Prostate gland (tissue), 2 donors: ENCODE data around the gene SCCPDH. TPM values are rescaled to one million over a fixed set of nuclear protein-coding genes. Genes with fewer than 3 reads are reported as not detected.
"Not testable (repeated sequence)": the region's sequence is repeated elsewhere in the genome, so short reads cannot be mapped to it uniquely, and the experiment has no call there.

Experiments
- DNase-seq: peaks from one replicate; pipeline ENCODE4 v3.0.0-alpha.2; 2019; ENCODE audit warnings: low spot score
- H3K27ac ChIP-seq, 2 donors: fragments of 200-600 bp; sonication (generic); 2 replicates each; pipeline ENCODE4 v1.5.1; 2017 to 2019
- H3K27me3 ChIP-seq: fragments of 200-600 bp; sonication (generic); replicated peaks from 2 replicates; pipeline ENCODE4 v1.5.1; 2019; ENCODE audit not compliant: insufficient read depth
- H3K36me3 ChIP-seq, 2 donors: fragments of 200-600 bp; sonication (generic); 1 replicate in 1 of 2; 2 replicates in 1 of 2; pipeline versions ENCODE4 v1.5.1 to v1.8.1; 2017 to 2019
- H3K4me1 ChIP-seq: fragments of 200-600 bp; sonication (generic); replicated peaks from 2 replicates; pipeline ENCODE4 v1.5.1; 2019
- H3K4me3 ChIP-seq, 2 donors: fragments of 200-600 bp; sonication (generic); 2 replicates each; pipeline ENCODE4 v1.5.1; 2017 to 2019
- H3K9me3 ChIP-seq: fragments of 200-600 bp; sonication (generic); 2 replicates; pipeline ENCODE4 v1.5.1; 2017
- POLR2A ChIP-seq: fragments of 450-650 bp; IDR thresholded peaks from one replicate; pipeline ENCODE4 v1.6.1; 2016; ENCODE audit warnings: antibody characterized with exemption, mild to moderate bottlenecking
- POLR2AphosphoS5 ChIP-seq: sonication (generic); formaldehyde crosslinking; IDR thresholded peaks from one replicate; pipeline ENCODE4 v1.6.1; 2017; ENCODE audit warnings: antibody characterized with exemption
- WGBS: methylation state at CpG from one replicate; pipeline ENCODE4 v1.1.5; 2018; 5-methylcytosine and 5-hydroxymethylcytosine counted together
- intact Hi-C: fragments of 100-400 bp; cut with DNase I; formaldehyde crosslinking; loops from one replicate; pipeline ENCODE4 v1.14.2; 2022
- total RNA-seq, 2 donors: library from RNA; depleted of rRNA; stranded (reverse); fragments of >200 nt; gene quantifications; one replicate each; pipeline ENCODE4 v1.1.0, GENCODE V29; 2016
- TF ChIP-seq, protein P1 (sequence below), 4 experiments: fragments of 200-600 bp in 2 of 4; fragments of 450-650 bp in 2 of 4; sonication (generic) in 2 of 4; IDR thresholded peaks; 1 replicate in 3 of 4; 2 replicates in 1 of 4; pipeline ENCODE4 v1.5.1; 2016 to 2019; ENCODE audit warnings: antibody characterized with exemption in 4 of 4, mild to moderate bottlenecking in 2 of 4, moderate library complexity in 2 of 4

The SCCPDH gene
- total RNA-seq, 2 donors from 2014 or later = 49.6 to 67.4 TPM

- Histone ChIP-seq H3K27ac (no peak overlapping the region), H3K27me3 (no peaks in the 10 kb centered on the region), H3K4me1 (no peaks in the 10 kb centered on the region), H3K36me3 (peaks cover 0 to 7% of the 10 kb centered on the region in 2 donors), H3K4me3 (no peak overlapping the region), H3K9me3 (no peaks in the 10 kb centered on the region)
- 93% methylated on average over 8 of the region's 8 CpGs for WGBS
- intact Hi-C loops = no loop called here
- no peak for TF ChIP-seq POLR2AphosphoS5
- no peak for TF ChIP-seq POLR2A
- TF ChIP-seq, protein P1, sequence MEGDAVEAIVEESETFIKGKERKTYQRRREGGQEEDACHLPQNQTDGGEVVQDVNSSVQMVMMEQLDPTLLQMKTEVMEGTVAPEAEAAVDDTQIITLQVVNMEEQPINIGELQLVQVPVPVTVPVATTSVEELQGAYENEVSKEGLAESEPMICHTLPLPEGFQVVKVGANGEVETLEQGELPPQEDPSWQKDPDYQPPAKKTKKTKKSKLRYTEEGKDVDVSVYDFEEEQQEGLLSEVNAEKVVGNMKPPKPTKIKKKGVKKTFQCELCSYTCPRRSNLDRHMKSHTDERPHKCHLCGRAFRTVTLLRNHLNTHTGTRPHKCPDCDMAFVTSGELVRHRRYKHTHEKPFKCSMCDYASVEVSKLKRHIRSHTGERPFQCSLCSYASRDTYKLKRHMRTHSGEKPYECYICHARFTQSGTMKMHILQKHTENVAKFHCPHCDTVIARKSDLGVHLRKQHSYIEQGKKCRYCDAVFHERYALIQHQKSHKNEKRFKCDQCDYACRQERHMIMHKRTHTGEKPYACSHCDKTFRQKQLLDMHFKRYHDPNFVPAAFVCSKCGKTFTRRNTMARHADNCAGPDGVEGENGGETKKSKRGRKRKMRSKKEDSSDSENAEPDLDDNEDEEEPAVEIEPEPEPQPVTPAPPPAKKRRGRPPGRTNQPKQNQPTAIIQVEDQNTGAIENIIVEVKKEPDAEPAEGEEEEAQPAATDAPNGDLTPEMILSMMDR (IDR thresholded peaks at IDR 0.05) = no peak
- DNase-seq = no peak
These were observed 6.6 kb downstream of the SCCPDH start for GRCh38 chr1:246730839-246731238.

DNA sequence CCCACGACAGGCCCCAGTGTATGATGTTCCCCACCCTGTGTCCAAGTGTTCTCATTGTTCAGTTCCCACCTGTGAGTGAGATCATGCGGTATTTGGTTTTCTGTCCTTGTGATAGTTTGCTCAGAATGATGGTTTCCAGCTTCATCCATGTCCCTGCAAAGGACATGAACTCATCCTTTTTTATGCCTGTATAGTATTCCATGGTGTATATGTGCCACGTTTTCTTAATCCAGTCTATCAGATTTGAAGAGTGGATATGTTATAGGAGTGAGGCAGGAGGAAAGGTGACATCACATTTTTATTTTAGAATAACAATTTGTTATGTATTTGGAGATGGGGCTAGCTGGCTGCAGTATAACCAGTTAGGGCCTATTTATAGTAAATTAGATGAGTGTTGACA lies 7.7 kb downstream of the SCCPDH start:
- H3K4me1 ChIP-seq, H3K27me3 ChIP-seq, H3K4me3 ChIP-seq, H3K9me3 ChIP-seq, DNase-seq, intact Hi-C loops, H3K27ac ChIP-seq, H3K36me3 ChIP-seq: not testable (repeated sequence)
- 98% methylated on average over 3 of the region's 3 CpGs for WGBS

- Histone ChIP-seq H3K36me3 (peaks cover 0 to 4% of the 10 kb centered on the region in 2 donors), H3K4me1 (peaks cover 3% of the 10 kb centered on the region), H3K27me3 (no peaks in the 10 kb centered on the region), H3K27ac (no peak overlapping the region), H3K9me3 (no peaks in the 10 kb centered on the region), H3K4me3 (no peak overlapping the region)
- TF ChIP-seq, protein P1 (IDR thresholded peaks at IDR 0.05) = no peak
- no peak for TF ChIP-seq POLR2A
- DNase-seq = no peak
- intact Hi-C loops = no loop called here
These were observed 9.5 kb downstream of the SCCPDH start for GRCh38 chr1:246733704-246734103.

GRCh38 chr1:246734866-246735265 lies 10.7 kb downstream of the SCCPDH start:
- 93% methylated on average over 2 of the region's 2 CpGs for whole genome bisulfite sequencing
- DNase-seq = no peak
- TF ChIP-seq POLR2AphosphoS5 = no peak
- no peak for TF ChIP-seq POLR2A
- TF ChIP-seq, protein P1 (IDR thresholded peaks at IDR 0.05) = no peak
- Histone ChIP-seq H3K36me3 (no peaks in the 10 kb centered on the region), H3K27ac (peak overlapping the region; percentile 35 to 43), H3K4me3 (no peak overlapping the region), H3K27me3 (no peaks in the 10 kb centered on the region), H3K4me1 (peaks cover 3% of the 10 kb centered on the region), H3K9me3 (no peaks in the 10 kb centered on the region)
- intact Hi-C loops = no loop called here

DNA sequence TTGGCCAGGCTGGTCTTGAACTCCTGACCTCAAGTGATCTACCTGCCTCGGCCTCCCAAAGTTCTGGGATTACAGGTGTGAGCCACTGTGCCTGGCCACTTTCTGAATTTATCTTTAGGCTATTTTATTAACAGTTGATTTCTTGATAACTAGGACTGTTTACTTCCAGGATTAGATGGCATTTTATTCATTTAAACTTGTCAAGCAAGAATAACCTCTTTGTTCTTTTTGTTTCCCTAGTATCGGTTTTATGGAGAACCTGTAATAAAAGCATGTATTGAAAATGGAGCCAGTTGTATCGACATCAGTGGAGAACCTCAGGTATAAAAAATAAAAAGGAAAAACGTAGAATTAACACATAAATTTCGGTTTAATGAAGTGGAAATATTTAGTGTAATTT lies 11.5 kb downstream of the SCCPDH start:
- 47% methylated on average over 5 of the region's 5 CpGs for WGBS
- TF ChIP-seq POLR2AphosphoS5 (peak; percentile 58), POLR2A (no peak)
- H3K36me3 ChIP-seq = no peaks in the 10 kb centered on the region
- peak overlapping the region; percentile 35 to 43 for H3K27ac ChIP-seq
- intact Hi-C loops = no loop called here
- no peaks in the 10 kb centered on the region for H3K27me3 ChIP-seq
- H3K9me3 ChIP-seq = no peaks in the 10 kb centered on the region
- peaks cover 3% of the 10 kb centered on the region for H3K4me1 ChIP-seq
- no peak for DNase-seq
- H3K4me3 ChIP-seq = no peak overlapping the region

DNA sequence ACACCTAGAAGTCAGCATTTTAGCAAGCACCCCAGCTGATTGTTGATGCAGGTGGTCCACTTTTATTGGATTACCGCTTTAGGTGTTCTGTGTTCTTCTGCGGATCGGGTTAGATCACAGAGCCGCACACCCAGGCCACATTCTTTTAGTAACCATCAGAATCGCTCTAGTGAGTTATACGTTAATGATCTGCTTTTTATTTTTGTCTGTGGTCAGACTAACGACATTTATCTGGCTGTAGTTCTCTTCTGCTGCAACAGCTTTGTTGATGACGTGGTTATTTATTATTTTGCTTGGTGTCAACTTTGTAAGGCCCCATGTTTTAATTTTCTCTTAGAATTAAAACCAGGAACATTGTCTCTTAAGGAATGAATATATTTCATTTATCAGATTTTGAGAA lies 18.2 kb downstream of the SCCPDH start:
- no peak for DNase-seq
- H3K4me3 ChIP-seq = no peak overlapping the region
- no peak for TF ChIP-seq POLR2A
- no peak for TF ChIP-seq POLR2AphosphoS5
- TF ChIP-seq, protein P1 (IDR thresholded peaks at IDR 0.05) = no peak
- H3K36me3 ChIP-seq = no peaks in the 10 kb centered on the region
- H3K4me1 ChIP-seq = no peaks in the 10 kb centered on the region
- no peaks in the 10 kb centered on the region for H3K27me3 ChIP-seq
- no peaks in the 10 kb centered on the region for H3K9me3 ChIP-seq
- WGBS = 89% methylated on average over 8 of the region's 8 CpGs
- intact Hi-C loops = no loop called here
- H3K27ac ChIP-seq = no peak overlapping the region

- H3K27me3 ChIP-seq, intact Hi-C loops, H3K36me3 ChIP-seq, H3K4me1 ChIP-seq, H3K4me3 ChIP-seq, H3K9me3 ChIP-seq, DNase-seq, H3K27ac ChIP-seq: not testable (repeated sequence)
- 95% methylated on average over 10 of the region's 10 CpGs for WGBS
These were observed 21.9 kb downstream of the SCCPDH start for GRCh38 chr1:246746155-246746554.
